Endothelial cell (in vitro differentiated cells): ENCODE data around the gene COX14. TPM values are rescaled to one million over a fixed set of nuclear protein-coding genes. Genes with fewer than 3 reads are reported as not detected.
A peak's percentile ranks its signal among the peaks of the same experiment; 100 is the strongest.

Experiments
- DNase-seq: peaks from one replicate; pipeline ENCODE4 v3.0.0; 2021; ENCODE audit warnings: low spot score
- H3K27ac Mint-ChIP-seq: one replicate; pipeline ENCODE4 v1.8.0; 2021; ENCODE audit warnings: mixed read lengths, inconsistent platforms; ENCODE audit not compliant: unreplicated experiment
- H3K27me3 Mint-ChIP-seq: one replicate; pipeline ENCODE4 v1.8.0; 2021; ENCODE audit warnings: mild to moderate bottlenecking, moderate library complexity, mixed read lengths, inconsistent platforms; ENCODE audit not compliant: unreplicated experiment
- H3K36me3 Mint-ChIP-seq: one replicate; pipeline ENCODE4 v1.8.0; 2021; ENCODE audit warnings: mild to moderate bottlenecking, low read depth, mixed read lengths, inconsistent platforms; ENCODE audit not compliant: unreplicated experiment
- H3K4me1 Mint-ChIP-seq: one replicate; pipeline ENCODE4 v1.8.0; 2021; ENCODE audit warnings: mild to moderate bottlenecking, mixed read lengths, inconsistent platforms; ENCODE audit not compliant: unreplicated experiment
- H3K4me3 Mint-ChIP-seq: one replicate; pipeline ENCODE4 v1.8.0; 2021; ENCODE audit warnings: mild to moderate bottlenecking, mixed read lengths, inconsistent platforms; ENCODE audit not compliant: unreplicated experiment
- H3K9me3 Mint-ChIP-seq: one replicate; pipeline ENCODE4 v1.8.0; 2021; ENCODE audit warnings: mixed read lengths, inconsistent platforms; ENCODE audit not compliant: unreplicated experiment
- total RNA-seq: library from RNA; stranded (reverse); fragmentation: NEBNext Ultra II Directional; extraction: Animal tissue kit (Norgen Biotek cat#: 25700); gene quantifications from one replicate; pipeline ENCODE4 v1.2.1, GENCODE V29; 2021; ENCODE audit not compliant: unreplicated experiment
- TF ChIP-seq, protein P1 (sequence below): fragments of 200-600 bp; sonication (generic); IDR thresholded peaks from one replicate; pipeline ENCODE4 v1.5.0; 2021; ENCODE audit warnings: antibody characterized with exemption; ENCODE audit not compliant: unreplicated experiment

COX14 gene
- total RNA-seq, 1 donor from 2014 or later, result 36.4 TPM

- Mint-ChIP-seq H3K27me3 (peaks cover 13% of the 10 kb centered on the region), H3K36me3 (peaks cover 9% of the 10 kb centered on the region), H3K9me3 (no peaks in the 10 kb centered on the region), H3K4me3 (no peak overlapping the region), H3K4me1 (peaks cover 13% of the 10 kb centered on the region), H3K27ac (no peak overlapping the region)
- TF ChIP-seq, protein P1, sequence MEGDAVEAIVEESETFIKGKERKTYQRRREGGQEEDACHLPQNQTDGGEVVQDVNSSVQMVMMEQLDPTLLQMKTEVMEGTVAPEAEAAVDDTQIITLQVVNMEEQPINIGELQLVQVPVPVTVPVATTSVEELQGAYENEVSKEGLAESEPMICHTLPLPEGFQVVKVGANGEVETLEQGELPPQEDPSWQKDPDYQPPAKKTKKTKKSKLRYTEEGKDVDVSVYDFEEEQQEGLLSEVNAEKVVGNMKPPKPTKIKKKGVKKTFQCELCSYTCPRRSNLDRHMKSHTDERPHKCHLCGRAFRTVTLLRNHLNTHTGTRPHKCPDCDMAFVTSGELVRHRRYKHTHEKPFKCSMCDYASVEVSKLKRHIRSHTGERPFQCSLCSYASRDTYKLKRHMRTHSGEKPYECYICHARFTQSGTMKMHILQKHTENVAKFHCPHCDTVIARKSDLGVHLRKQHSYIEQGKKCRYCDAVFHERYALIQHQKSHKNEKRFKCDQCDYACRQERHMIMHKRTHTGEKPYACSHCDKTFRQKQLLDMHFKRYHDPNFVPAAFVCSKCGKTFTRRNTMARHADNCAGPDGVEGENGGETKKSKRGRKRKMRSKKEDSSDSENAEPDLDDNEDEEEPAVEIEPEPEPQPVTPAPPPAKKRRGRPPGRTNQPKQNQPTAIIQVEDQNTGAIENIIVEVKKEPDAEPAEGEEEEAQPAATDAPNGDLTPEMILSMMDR, result no peak
- DNase-seq, result no peak
Observed at GRCh38 chr12:50107416-50108268, 4.4 kb upstream of the COX14 start.

DNA sequence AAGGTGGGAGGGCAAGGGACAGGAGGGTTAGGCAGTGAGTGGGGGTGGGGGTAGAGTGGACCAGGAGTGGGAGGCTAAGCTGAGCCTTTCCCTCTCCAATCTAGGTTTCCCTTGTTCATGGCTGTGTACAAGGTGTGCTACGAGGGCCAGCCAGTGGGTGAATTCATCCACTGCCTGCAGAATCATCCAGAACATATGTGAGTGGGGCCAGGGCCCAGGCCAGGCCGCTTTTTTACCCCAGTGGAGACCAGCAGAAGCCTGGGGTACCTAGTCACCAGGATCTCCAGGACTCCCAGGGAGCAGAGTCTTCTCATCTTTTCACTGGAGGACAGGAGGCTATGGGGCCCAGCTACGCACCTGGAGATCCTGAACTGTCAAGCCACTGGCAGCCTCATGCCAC lies 2.7 kb upstream of the COX14 start:
- Mint-ChIP-seq H3K27ac (no peak overlapping the region), H3K27me3 (peaks cover 17% of the 10 kb centered on the region), H3K4me3 (no peak overlapping the region), H3K4me1 (peaks cover 17% of the 10 kb centered on the region), H3K36me3 (peaks cover 4% of the 10 kb centered on the region), H3K9me3 (no peaks in the 10 kb centered on the region)
- DNase-seq, result no peak
- TF ChIP-seq, protein P1, result no peak

DNA sequence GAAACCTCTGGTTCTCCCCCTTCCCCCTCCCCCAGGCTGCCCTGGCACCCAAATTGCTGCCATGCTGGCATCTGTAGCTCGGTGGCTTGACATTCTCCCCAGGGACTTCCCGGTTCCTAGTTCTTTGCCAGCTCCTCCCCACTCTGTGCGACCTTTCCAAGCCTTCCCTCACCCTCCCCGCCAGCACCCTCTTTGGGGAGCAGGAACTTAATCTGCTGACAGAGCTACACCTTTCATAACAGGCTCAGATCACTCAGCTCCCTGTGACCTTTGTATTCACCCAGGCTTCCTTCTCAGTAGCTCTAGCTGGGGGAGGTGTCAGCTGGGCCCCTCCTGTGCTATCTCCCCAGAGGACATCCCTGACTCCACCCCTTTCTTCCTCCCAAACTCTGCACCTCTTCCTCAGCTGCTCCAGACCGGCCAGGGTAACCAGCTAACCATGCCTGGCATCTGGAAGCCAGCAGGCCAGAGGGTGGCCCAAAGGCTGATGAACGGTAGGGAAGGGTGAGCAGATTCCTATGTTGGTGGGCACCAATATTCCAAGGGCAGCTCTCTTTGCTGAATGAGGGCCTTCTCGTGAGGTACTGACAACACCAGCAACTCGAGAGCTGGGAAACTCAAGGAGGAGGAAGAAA lies 1.8 kb upstream of the COX14 start:
- H3K4me1 Mint-ChIP-seq, result peaks cover 17% of the 10 kb centered on the region
- H3K4me3 Mint-ChIP-seq, result no peak overlapping the region
- TF ChIP-seq, protein P1, result no peak
- peak overlapping the region; percentile 21 for H3K27ac Mint-ChIP-seq
- no peak for DNase-seq
- peaks cover 7% of the 10 kb centered on the region for H3K36me3 Mint-ChIP-seq
- H3K9me3 Mint-ChIP-seq, result no peaks in the 10 kb centered on the region
- peaks cover 17% of the 10 kb centered on the region for H3K27me3 Mint-ChIP-seq

DNA sequence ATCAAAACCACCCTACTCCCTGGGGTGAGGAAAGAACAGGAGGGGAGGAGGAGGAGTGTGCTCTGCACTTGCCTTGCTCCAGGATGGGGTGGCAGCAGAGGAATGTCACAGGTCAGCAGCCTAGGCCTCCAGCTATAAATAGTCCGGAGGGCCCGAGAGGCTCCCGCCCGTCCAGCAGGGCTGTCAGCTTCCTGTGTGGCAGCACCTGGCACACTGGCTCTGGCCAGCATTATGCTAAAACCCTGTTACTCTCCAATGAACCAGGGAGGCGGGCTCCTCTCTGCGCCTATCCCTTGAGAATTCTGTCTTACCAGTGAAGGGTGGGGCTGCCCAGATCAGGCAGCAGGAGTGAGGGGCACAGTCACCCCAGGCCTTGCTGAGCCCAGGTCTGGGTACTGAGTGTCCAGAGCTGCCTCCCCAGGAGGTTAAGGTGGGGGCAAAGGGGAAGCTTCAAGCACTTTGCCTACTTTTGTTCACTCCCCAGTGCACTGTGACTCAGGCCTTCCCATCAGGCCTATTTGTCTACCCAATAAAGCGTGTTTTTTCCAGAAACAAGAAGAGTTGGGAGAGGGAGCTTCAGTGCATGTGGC lies 1.2 kb upstream of the COX14 start:
- Mint-ChIP-seq H3K27me3 (peaks cover 14% of the 10 kb centered on the region), H3K36me3 (peaks cover 7% of the 10 kb centered on the region), H3K9me3 (no peaks in the 10 kb centered on the region), H3K4me1 (peaks cover 17% of the 10 kb centered on the region), H3K27ac (no peak overlapping the region), H3K4me3 (no peak overlapping the region)
- TF ChIP-seq, protein P1, result no peak
- no peak for DNase-seq

DNA sequence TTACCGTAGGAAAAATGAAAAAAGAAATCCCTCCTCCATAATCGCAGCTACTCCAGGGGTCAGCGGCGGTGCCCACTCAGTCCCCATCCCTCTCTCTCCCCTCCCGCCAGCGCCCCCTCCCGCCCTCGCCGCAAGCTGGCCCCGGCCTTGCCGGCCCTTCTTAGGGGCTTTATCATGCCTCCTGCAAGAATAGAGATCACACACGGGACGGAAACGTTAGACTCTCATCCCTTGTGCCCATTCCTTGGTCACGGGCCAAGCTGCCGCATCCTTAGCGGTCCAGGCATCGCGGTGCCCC lies 692 bp upstream of the COX14 start:
- Mint-ChIP-seq H3K27ac (no peak overlapping the region), H3K36me3 (peaks cover 7% of the 10 kb centered on the region), H3K9me3 (no peaks in the 10 kb centered on the region), H3K4me1 (peaks cover 17% of the 10 kb centered on the region), H3K27me3 (peaks cover 12% of the 10 kb centered on the region), H3K4me3 (peak overlapping the region; percentile 98)
- no peak for DNase-seq
- TF ChIP-seq, protein P1, result no peak
